ENCODE results near the gene TMCC1. TPM values are rescaled to one million over a fixed set of nuclear protein-coding genes. Genes with fewer than 3 reads are reported as not detected.
"Not testable (repeated sequence)": the region's sequence is repeated elsewhere in the genome, so short reads cannot be mapped to it uniquely, and the experiment has no call there.

Gene TMCC1
- total RNA-seq, 1 experiment from 2014 or later: 7.3 TPM

DNA sequence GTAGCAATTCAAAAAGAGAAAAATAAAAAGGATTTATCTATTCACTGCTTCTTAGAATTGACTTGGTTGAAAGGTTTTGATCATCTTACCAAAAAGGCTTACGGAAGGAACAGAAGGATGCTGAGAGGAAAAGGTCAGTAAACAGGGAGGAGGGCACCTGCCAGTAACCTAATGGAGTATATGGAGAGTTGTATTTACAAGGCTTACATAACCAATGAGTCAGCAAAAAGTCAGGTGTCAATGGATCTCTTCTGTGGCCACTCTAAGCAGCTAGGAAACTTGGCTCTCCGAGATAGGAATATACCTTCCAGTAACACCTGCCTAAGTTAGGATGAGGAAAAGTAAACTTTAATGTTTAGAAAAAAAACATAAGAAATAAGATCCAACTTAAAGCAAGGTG is 206.6 kb downstream of the TMCC1 start:
- peak; percentile 11 for DNase-seq (ENCODE audit: low read depth)

DNA sequence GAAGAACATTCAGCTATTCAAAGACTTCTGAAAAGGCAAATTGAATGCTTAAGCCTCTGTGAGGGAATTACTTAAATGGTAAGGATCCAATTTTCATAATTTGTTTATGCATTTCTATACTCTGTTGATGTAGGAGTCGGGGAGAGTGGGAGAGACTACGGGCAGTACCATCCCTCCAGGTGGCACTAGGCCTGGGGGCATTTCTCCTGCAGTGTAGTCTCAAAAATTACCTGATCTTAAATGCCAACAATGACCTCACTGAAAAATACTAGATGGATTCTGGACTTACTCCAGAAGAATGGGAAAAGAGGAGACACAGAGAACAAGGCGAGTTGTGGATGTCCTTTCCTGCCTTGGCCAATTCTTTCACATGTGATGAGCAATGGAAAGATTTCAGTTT is 209.2 kb downstream of the TMCC1 start:
- no peak for DNase-seq (ENCODE audit: low read depth)

DNA sequence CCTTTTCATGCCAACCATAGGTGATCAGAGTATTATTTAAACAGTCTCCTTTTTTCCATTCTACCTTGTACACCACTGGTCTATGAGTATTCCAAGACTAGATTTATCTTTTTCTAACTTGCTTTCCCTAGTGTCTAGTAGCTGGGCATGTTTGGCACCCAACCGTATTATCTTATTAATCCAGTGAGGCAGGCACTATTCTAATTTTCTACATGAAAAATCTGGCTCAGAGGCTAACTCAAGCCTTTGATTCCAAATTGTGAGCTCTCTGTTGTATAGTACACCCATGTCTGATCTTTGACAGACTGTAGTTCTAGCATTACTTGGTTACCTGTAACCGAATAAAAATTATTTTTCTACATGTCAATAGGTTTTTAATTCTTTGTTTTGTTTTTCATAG is 210.3 kb downstream of the TMCC1 start:
- DNase-seq (ENCODE audit: low read depth): no peak

DNA sequence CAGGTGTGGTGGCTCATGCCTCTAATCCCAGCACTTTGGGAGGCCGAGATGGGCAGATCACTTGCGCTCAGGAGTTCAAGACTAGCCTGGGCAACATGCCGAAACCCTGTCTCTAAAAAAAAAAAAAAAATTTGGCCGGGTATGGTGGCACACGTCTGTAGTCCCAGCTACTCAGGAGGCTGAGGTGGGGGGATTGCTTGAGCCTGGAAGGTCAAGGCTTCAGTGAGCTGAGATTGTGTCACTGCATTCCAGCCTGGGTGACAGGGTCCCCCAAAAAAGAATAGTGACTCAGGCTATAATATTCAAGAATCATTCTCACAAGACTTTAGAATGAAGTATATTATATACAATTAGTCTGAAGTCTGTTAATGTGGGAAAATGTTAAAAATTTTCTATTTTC is 216.5 kb downstream of the TMCC1 start:
- no peak for DNase-seq (ENCODE audit: low read depth)

DNA sequence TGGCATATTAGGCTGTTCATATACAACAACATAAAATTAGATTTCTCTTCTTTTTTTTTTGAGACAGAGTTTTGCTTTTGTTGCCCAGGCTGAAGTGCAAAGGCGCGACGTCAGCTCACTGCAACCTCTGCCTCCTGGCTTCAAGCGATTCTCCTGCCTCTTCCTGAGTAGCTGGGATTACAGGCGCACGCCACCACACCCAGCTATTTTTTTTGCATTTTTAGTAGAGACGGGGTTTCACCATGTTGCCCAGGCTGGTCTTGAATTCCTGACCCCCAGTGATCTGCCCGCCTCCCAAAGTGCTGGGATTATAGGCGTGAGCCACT is 218.8 kb downstream of the TMCC1 start:
- DNase-seq (ENCODE audit: low read depth): not testable (repeated sequence)

DNA sequence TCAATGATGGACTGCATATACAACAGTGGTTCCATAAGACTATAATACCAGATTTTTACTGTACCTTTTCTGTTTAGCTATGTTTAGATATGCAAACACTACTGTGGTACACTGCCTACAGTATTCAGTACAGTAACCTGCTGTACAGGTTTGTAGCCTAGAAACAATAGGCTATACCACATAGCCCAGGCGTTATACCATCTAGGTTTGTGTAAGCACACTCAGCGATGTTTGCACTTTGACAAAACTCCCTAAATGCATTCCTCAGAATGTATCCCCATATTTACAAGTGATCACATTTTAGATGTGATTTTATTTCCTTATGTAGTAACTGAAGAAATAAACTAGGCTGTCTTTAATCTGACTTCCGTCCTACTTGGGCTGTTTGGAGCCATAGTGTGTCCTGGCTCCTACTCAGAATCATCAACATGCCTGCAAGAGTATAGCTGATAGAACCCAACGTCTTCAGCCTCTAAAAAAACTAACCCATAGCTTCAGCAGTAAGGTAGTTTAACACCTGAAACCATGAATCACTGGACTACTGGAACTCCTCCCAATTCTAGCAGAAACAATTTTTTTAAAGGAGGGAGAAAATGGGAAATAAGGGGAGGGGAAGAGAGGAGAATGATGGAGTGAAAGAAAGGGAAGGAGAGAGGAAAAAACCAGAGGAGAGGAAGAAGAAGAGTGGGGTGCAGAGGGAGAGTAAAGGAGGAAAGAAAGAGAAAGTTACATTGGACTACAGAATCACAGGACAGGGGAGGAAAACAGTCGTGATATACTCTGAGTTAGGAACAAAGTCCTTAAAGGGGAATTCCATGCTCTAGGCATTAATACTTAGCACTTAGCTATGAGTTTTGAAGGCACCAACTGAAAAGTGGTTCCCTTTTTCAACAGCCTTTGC is 219.4 kb downstream of the TMCC1 start:
- DNase-seq (ENCODE audit: low read depth): no peak

DNA sequence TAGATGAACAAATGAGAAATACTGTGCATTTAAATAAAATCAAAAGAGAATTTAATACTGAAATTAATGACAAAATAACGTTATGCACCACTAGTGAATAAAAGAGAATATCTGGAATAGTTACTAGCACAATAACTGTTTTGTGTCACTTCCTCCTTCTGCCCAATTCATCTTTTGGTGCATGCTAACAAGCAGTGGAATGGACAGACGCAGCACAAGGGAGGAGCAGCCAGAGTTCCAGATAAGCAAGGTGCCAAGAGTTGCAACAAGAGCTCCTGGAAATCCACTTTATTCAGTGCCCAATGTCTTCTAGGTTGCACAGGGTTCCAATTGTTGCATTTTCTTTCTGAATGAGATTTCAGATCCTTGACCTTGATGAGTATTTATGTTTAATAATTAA is 220.5 kb downstream of the TMCC1 start:
- no peak for DNase-seq (ENCODE audit: low read depth)

DNA sequence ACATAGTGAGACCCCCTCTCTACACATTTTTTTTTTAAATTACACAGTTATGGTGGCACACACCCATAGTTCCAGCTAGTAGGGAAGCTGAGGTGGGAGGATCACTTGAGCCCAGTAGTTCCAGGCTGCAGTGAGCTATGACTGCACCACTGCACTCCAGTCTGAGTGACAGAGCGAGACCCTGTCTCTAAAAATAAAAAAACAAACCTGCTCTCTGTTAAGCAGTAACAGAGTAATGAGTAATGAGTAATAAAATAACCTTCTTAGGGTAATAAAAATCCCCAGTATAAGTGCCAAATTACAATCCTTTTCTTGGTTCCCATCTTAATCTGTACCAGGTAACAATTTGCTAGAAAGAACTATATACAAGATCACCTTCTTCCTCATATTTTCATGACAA is 221.1 kb downstream of the TMCC1 start:
- DNase-seq (ENCODE audit: low read depth): no peak

DNA sequence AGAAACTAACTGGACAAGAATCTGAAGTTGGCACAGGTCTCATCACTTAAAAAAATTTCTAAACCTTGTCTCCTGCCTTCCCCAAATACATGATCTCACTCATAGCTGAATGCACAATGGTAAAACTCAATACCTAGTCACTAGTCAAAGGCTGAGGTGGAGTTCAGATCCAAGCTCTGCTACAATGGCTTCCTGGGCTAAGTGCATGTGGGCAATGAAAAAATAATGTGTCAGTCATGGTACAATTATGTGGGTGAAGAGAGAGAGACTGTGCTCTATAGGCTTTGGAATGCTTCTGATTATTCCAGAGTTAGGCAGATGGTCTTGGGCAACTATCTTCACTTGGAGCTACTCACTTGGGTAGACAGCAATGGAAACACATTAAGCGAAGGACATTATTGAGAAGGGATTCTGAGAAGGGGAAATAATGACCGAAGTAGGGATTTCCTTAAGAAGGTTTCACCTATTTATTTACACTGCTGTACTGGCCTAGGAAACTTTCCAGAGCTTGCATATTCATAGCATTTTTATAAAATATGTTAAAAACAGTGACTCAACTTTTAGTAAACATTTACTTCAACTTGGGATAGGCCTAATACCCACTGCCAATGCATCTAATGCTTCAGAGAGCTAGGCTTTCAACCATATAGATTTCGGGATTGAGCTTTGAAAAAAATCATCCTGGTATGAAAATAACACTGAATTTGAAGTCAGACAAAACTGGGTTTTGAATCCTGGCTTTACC is 228.3 kb downstream of the TMCC1 start:
- DNase-seq (ENCODE audit: low read depth): peak; percentile 53

DNA sequence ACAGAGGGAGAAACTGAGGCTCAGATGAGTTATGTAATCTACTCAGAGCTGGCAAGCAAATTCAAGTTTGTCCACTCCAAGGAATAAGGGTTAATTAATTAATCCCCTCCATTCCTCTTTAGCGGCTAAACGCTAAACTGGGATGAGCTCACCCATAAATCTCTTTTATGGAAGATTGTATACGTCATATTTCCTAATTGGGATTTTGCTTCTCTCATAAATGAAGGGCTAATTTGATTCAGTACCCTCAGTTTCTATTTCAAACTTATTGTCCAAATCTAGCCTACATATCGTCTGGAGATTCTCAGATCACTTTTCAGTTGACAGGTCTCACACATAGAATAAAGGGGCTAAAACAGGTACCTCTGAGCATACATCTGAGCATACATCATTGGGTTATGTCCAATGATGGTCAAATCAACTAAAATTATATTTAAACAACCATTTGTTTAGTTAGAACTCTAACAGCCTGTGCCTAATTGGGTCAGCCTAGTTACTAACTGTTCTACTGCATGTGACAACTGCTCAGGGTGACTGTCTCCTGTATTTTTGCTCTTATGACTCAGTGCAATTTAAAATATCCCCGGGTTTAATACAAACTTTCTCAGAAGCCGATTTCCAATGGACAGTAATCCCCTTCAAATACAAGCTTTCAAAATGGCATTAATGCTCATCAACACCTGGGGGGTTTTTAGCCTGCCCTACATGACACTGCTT is 229.4 kb downstream of the TMCC1 start:
- peak; percentile 24 for DNase-seq (ENCODE audit: low read depth)

DNA sequence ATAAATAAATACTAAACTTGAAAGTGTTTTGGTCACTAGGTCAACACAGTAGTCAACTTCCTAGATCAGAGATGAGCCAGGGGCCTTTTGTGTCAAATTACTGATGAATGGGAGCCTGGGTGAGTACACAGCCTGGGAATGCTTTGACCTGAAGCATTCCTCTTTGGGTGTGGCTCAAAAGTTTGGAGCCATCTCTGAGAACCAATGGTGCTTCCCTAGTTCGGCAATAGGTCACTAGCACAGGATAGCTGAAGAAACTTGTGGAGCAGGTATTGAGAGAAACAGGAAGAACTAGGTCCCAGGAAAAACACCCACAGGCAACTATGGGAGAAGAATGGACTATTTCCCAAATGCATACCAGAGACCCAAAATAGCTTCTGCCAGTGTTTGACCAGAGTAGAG is 230.5 kb downstream of the TMCC1 start:
- peak; percentile 48 for DNase-seq (ENCODE audit: low read depth)

DNA sequence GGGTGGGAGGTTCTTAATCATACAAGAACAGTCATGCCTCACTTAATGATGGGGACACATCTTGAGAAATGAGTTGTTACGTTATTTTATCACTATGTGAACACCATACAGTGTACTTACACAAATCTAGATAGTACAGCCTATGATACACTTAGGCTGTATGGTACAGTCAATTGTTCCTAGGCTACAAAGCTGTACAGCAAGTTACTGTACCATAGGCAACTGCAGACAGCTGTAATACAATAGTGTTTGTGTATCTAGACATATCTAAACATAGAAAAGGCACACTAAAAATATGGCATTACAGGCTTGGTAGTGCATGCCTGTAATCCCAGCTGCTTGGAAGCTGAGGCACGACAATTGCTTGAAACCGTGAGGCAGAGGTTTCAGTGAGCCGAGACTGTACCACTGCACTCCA is 231.3 kb downstream of the TMCC1 start:
- DNase-seq (ENCODE audit: low read depth): no peak

DNA sequence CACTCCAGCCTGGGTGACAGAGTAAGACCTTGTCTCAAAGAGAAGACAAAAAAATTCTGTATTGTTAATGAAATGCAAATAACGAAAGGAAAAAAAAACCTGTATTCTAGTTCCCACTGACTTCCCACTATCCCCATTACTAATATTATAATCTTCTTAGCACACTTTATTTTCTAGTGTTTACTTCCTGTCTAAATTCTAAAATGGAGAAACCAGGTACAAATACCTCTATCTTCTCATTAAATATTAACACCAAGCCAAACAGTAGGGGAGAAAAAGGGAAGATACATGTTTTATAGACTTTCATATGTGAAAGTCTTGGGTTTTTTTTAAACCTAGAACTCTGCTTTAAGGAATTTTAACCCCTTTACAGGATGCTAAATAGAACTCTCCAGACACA is 231.7 kb downstream of the TMCC1 start:
- no peak for DNase-seq (ENCODE audit: low read depth)

DNA sequence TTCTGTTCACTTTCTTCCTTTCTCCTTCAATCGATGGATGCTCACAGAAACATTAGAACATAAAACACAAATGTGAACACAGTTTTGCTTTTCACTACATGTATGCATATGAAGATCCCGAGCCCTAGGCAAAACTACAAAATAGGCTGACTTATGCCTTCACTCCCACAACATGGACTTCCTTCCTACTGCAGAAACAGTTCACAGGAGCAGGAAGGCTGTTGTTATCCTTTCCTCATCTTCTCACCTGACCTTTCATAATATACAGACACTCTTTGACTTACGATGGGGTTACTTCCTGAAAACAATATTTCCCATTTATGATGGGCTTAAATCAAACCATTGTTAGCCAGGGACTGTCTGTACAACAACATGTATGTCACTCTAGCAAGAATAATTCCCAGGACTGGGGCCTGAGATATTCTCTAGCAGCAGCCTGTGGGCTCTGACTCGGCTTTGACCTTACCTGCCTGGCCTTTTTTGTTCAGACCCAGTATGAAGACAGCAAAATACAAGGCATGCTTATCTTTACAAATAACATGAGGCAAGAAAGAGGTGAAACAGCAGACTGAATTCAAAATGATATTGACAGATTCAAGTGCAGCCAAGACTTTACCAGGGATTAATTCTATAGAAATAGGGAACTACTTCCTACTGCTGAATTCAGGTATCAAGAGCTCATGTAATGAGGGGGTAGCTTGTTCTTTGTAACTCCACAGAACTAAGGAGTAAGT is 235.2 kb downstream of the TMCC1 start:
- peak; percentile 9 for DNase-seq (ENCODE audit: low read depth)

DNA sequence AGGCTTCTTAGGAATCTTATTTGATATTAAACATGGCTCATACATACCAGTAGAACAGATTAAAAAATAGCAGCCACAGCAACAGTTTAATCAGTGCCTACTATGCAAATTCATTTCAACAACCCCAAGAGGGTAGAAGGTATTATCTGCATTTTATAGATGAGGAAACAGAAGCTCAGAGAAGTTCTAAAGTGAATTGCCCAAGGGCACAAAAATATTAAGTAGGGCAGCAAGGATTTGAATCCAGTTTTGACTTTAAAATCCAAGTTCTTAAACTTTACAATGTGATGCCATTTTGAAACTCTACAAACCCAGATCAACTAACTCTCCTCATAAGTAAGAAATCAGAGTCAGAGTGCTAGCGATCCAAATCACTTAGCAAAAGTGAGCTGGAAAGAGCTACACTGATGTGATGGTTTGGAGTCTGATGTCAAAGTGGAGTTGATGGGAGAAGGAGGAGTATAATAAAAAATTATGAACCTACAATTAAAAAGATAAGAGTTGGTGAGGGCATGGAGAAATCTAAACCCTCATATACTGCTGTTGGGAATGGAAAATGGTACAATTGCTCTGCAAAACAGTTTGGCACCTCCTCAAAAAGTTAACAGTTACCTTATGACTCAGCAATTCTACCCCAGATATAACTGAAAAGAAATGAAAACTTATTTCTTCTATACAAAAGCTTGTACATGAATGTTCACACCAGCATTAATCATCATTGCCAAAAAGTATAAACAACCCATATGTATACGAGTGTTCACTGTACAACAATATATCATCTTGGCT is 236.1 kb downstream of the TMCC1 start:
- DNase-seq (ENCODE audit: low read depth): peak; percentile 25

DNA sequence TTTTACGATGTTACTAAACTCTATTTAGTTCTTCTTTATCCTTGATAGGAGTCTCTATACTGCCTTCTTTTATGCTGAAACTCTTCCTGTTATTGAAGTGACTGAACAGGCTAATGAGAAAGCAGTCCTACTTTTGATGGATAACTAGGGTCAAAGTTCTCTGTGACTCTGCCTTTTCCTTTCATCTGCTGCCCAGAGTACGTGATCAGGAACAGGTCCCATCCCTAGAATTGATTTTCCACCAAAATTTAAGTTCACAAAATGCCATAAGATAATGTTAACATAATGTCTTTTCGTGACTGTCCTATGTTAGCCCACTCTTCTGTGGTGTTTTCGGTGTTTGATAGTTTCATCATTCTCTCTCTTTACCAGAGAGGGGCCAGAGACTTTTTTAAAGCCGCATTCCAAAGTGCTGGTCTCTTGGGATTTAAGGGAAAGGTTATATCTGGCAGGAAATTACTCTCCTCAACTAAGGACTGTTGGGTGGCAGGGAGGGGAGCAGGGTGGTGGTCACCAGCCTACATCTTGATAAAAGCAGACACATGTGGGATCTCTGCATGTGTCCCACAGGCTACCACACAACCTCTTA is 236.8 kb downstream of the TMCC1 start:
- no peak for DNase-seq (ENCODE audit: low read depth)

DNA sequence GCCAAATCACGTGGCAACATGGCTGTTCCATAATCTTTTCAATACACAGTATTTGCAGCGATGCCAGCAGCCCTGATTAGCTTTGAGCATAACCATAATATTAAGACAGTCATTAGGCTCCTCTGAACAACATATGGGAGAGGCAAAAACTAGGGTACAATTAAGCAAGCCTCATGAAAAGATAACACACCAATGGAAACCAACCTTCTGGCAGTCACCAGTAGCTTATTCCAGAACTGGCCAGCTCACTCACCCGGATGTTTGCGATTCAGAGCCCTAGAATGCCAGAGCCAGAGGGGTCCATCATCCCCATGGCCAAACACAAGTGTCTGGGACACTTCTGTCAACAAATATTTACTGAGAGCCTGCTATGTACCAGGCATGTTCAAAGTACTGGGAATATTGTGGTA is 238.2 kb downstream of the TMCC1 start:
- DNase-seq (ENCODE audit: low read depth): no peak

DNA sequence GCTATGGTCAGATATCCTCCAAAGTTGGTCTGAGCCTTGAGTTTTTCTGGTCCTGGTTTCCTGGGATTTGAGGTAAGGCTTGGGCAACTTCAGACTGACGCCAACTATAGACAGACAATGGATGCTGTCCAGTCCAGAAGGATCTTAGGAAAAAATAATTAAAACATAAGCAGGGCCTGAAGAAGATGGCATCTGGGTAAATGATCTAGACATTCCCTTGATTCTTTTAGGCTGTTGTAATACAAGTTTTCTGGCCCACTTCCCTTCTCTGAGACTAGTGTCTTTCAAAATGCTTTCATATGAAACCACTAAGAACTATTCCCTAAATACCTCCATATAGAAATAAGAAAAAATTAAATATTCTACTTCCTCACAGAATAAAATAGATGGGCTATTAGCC is 239.4 kb downstream of the TMCC1 start:
- peak; percentile 12 for DNase-seq (ENCODE audit: low read depth)

DNA sequence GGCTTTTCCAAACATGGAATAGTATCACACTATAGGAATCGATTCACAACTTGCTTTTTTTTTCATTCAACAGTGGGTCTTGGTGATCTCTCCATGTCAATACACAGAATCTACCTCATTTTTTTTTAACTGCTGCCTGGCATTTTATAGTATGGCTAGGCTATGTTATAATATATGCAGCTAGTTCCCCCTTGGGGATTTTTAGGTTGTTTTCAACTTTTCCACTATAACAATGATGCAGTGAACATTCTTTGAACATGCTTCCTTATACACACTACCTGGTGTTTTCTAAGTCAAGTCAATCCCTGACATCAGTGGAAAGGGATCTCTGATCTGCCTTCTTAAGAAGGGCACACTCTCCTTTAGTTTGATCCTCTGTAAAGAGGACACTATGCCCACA is 240.5 kb downstream of the TMCC1 start:
- no peak for DNase-seq (ENCODE audit: low read depth)

DNA sequence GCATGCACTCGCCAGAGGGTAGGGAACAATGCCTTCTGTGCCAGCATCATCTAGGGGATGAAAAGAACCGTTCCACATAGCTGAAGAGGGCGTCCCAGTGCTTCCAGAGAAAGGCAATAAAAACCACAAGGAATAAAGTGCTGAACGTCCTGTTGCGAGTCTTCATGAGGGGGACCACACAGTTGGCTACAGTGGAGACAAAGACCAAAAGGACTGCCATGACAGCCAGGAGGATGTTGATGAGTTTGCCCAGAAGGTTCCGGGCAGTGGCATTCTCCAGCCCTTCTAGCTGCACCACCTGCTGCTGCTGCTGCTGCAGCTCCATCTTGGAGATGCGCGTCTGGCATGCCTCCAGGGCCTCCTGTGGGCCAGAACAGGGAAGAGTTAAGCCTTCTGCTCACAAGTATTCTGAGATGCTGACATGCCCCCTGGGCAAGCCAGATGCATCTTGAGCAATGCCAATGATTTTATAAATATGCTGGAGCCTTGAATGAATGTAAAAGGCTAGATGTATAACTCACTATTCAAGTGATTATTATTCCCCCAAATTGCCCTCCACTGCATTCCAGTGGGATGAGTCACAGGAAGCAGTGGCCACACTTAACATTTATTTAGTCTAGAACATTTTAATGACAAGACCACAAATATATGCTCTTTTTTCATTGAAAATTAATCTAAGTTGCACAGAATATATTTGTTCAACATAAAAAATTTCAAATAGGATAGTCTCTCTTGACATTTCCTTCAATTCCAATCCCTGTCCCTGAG is 241.9 kb downstream of the TMCC1 start:
- peak; percentile 95 for DNase-seq (ENCODE audit: low read depth)

Data from RPMI7951 (cell line).